T-helper 2 cell treated with Interferon-gamma antibody and Interleukin-4, amounts not matched to agents 5 μg/mL and 100 μg/mL, for 36 hours (primary cell): ENCODE results near the gene NHLRC2.
A peak's percentile ranks its signal among the peaks of the same experiment; 100 is the strongest.

ENCODE experiments used
- DNase-seq: peaks from one replicate; pipeline ENCODE4 v3.0.0; 2021; ENCODE audit warnings: low spot score
- H3K27ac Mint-ChIP-seq: one replicate; pipeline ENCODE4 v1.8.0; 2021; ENCODE audit warnings: mild to moderate bottlenecking, mixed read lengths
- H3K27me3 Mint-ChIP-seq: one replicate; pipeline ENCODE4 v1.8.0; 2021; ENCODE audit warnings: low read depth, mixed read lengths
- H3K36me3 Mint-ChIP-seq: one replicate; pipeline ENCODE4 v1.8.0; 2021; ENCODE audit warnings: low read depth, mixed read lengths
- H3K4me1 Mint-ChIP-seq: one replicate; pipeline ENCODE4 v1.8.0; 2021; ENCODE audit warnings: low read depth, mixed read lengths
- H3K4me3 Mint-ChIP-seq: one replicate; pipeline ENCODE4 v1.8.0; 2022; ENCODE audit warnings: mild to moderate bottlenecking, moderate library complexity, mixed read lengths
- H3K9me3 Mint-ChIP-seq: one replicate; pipeline ENCODE4 v1.8.0; 2021; ENCODE audit warnings: mixed read lengths

Gene NHLRC2

DNA sequence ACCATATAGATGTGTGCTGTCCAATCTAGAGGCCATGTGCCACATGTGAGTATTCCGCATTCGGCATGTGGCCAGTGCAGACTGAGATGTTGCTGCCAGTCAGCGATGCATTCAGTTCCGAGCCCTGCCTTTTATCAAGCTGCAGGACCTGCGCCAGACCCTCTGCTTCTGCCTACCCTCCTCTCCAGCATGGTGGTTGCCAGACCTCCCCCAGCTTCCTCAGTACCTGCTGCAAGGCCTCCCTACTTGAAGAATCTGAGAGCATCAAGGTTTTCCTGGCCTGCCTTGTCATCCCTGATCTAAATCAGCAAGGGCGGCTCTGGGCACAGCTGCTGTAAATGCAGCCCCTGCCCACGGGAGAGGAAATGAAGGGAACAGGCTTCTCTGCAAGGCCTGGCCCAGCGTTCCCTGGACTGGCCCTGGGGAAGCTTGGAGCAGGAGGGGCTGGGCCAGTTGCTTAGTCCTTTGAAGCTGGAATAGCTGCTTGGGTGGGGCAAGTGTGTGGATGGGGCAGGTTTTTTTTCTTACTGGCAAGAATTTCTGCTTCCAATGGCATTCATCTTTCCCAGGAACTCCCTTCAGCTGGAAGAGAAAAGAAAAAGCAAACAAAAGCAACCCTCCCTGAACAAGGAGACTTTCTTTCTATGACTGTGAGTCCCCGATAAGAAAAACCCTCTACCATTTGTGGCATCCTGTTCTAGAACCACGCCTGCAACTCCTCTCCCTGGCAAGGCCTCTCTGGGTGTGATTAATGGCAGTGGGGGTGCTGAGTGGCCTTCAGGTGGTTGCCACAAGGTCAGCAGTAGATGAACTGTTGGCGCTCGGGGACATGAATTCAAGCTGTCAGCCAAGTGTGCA, 93.0 kb downstream of the NHLRC2 start:
- Mint-ChIP-seq H3K9me3 (no peaks in the 10 kb centered on the region), H3K4me3 (no peak overlapping the region), H3K4me1 (peaks cover 8% of the 10 kb centered on the region), H3K36me3 (no peaks in the 10 kb centered on the region), H3K27ac (peak overlapping the region; percentile 33), H3K27me3 (peaks cover 22% of the 10 kb centered on the region)
- DNase-seq, result no peak

DNA sequence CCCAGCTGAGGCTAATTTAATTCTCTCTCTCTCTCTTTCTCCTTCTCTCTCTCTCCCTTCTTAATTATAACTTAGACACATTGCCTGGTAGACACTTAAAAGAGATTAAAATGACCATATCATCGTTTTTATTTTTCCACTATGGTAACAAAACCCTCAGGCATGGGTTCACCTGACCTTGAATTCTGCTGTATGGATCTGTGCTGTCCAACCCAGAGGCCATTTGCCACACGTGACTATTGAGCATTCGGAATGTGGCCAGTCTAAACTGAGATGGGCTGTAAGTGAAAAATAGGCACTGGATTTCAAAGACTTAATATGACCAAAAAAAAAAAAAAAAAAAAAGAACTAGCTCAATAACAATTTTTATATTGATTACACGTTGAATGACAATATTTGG, 93.6 kb downstream of the NHLRC2 start:
- no peak overlapping the region for H3K4me3 Mint-ChIP-seq
- H3K36me3 Mint-ChIP-seq, result no peaks in the 10 kb centered on the region
- peaks cover 22% of the 10 kb centered on the region for H3K27me3 Mint-ChIP-seq
- H3K9me3 Mint-ChIP-seq, result no peaks in the 10 kb centered on the region
- peak overlapping the region; percentile 33 for H3K27ac Mint-ChIP-seq
- no peak for DNase-seq
- H3K4me1 Mint-ChIP-seq, result peaks cover 8% of the 10 kb centered on the region

DNA sequence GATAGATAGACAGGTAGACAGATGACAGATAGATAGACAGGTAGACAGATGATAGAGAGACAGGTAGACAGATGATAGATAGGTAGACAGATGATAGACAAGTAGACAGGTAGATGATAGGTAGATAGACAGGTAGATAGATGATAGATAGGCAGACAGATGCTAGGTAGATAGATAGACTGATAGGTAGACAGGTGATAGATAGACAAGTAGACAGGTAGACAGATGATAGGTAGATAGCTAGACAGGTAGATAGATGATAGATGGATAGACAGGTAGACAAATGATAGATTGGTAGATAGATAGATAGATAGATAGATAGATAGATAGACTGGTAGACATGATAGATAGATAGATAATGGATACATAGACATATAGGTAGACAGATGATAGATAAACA, 95.8 kb downstream of the NHLRC2 start:
- H3K9me3 Mint-ChIP-seq, result no peaks in the 10 kb centered on the region
- no peak for DNase-seq
- peaks cover 12% of the 10 kb centered on the region for H3K4me1 Mint-ChIP-seq
- H3K4me3 Mint-ChIP-seq, result no peak overlapping the region
- no peak overlapping the region for H3K27ac Mint-ChIP-seq
- H3K36me3 Mint-ChIP-seq, result no peaks in the 10 kb centered on the region
- peaks cover 21% of the 10 kb centered on the region for H3K27me3 Mint-ChIP-seq

DNA sequence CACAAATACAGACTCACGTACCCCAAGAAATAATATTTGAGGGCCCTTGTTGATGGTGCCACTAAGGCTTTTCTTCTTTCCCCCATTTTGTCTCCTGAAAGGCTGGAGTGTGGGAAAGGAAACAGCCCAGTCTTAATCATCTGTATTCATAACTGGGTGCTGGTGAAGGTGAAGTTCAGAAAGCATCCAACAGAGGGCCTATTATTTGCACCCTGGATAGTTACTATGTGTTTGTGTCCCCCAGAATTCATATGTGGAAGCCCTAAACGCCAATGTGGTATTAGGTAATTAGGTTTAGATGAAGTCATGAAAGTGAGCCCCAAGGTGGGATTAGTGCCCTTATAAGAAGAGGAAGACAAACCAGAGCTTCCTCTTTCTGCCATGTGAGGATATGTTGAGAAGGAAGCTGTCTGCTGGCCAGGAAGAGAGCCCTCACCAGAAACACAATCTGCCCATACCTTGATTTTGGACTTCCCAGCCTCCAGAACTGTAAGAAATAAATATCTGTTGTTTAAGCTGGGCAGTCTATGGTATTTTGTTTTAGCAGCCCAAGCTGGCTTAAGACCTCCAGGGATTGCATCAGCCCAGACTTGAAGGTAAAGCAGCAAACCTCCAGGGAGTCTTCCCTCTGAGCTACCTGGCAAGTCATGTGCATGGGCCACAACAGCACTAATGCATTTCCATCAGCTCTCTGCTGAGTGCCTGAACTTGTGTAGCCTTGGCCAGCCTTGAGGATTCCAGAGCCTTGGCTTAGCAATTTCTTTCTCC, 99.2 kb downstream of the NHLRC2 start:
- Mint-ChIP-seq H3K27ac (no peak overlapping the region), H3K9me3 (no peaks in the 10 kb centered on the region), H3K4me1 (peaks cover 8% of the 10 kb centered on the region), H3K36me3 (no peaks in the 10 kb centered on the region), H3K27me3 (peaks cover 29% of the 10 kb centered on the region), H3K4me3 (no peak overlapping the region)
- DNase-seq, result no peak

DNA sequence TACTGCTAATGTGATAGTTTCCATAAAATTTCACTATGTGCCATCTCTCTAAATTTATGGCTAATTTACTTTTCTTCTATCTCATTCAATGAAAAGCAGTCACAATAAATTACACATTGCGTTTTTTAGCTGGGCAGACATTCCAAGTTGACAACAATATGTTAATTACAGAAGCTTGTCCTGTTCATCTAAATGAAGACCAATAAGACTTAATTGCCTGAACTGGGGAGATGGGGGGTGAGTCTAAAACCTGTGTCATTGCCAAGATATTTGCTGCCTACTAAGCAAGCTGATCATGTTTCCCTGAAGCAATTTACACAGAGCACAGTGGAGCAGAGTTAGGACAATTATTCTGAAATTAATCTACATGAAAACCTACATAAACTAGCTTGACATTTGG, 99.9 kb downstream of the NHLRC2 start:
- Mint-ChIP-seq H3K27ac (no peak overlapping the region), H3K4me1 (peaks cover 14% of the 10 kb centered on the region), H3K4me3 (no peak overlapping the region), H3K9me3 (no peaks in the 10 kb centered on the region), H3K27me3 (peaks cover 29% of the 10 kb centered on the region), H3K36me3 (no peaks in the 10 kb centered on the region)
- no peak for DNase-seq

DNA sequence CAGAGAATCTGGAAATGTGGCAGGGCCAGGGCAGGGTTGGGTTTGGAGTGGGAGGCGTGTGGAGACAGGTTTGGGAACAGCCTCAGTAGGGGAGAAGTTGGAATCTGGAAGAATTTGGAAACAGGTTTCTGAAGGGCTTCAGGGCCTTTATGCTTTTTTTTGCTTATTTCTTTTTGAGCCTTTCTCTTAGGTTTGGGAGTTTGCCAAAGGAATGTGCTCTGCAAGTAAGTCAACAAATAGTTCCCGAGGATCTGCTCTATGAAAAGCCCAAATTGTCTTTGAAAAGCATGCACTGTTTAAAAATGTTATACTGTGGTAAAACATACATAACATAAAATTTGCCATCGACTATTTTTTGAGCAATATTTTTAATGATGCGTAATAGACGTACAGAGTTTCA, 102.6 kb downstream of the NHLRC2 start:
- peaks cover 18% of the 10 kb centered on the region for H3K27me3 Mint-ChIP-seq
- H3K4me1 Mint-ChIP-seq, result peaks cover 37% of the 10 kb centered on the region
- no peak overlapping the region for H3K4me3 Mint-ChIP-seq
- no peaks in the 10 kb centered on the region for H3K9me3 Mint-ChIP-seq
- no peak for DNase-seq
- no peaks in the 10 kb centered on the region for H3K36me3 Mint-ChIP-seq
- no peak overlapping the region for H3K27ac Mint-ChIP-seq

DNA sequence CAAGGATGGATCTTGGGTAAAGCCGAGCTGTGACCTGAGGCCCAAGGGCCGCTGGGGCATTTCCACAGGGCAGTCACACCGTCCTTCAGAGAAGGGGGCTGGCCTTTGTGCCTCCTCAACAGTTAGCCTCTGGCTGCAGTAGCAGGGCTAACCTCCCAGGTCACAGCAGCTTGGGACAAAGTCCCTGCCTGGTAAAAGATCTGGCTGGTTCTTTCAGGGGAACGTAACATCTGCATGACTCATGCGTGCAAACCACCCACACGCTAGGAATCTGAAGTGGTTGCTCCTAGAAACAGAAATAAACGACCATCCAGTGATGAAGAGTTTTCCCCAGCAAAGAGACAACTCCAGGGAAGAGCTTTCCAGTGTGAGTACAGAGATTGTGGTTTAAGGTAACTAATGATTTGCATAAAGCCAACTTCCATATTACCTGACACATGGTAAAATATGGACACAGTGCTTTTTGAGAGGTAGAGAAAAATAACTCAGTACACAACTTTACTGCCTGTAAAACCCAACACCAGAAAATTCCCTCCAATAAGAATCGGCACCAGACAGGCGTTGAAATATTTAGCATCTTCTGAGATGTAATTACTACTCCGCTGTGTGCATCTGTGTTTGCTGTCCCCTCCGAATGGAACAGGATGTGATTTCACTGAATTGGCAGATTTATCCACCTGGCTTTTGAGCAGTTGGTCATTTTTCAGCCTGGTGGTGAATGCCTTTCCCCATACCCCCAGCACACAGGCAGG, 104.3 kb downstream of the NHLRC2 start:
- Mint-ChIP-seq H3K9me3 (no peaks in the 10 kb centered on the region), H3K36me3 (peaks cover 2% of the 10 kb centered on the region), H3K27me3 (peaks cover 25% of the 10 kb centered on the region), H3K27ac (no peak overlapping the region), H3K4me3 (peak overlapping the region; percentile 8), H3K4me1 (peaks cover 45% of the 10 kb centered on the region)
- peak; percentile 42 for DNase-seq

DNA sequence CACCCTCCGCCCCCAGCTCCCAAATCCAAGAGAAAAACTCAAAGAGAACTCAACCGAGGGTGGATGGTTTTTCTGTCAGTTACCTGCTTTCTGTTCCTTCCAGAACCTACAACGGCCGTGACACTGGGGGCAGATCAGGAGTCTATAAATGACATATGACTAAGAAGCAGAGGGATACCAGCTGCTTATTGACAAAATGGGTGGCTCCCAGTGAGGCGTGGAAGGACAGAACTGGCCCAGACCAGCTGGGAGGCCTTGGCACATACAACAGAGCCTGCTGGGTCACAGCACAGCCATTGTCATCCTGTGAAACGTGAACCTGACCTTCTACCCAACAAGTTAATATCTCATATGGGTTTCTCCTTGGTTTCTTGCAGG, 104.9 kb downstream of the NHLRC2 start:
- H3K9me3 Mint-ChIP-seq, result no peaks in the 10 kb centered on the region
- peaks cover 27% of the 10 kb centered on the region for H3K27me3 Mint-ChIP-seq
- no peak overlapping the region for H3K4me3 Mint-ChIP-seq
- peaks cover 44% of the 10 kb centered on the region for H3K4me1 Mint-ChIP-seq
- no peak overlapping the region for H3K27ac Mint-ChIP-seq
- DNase-seq, result no peak
- peaks cover 2% of the 10 kb centered on the region for H3K36me3 Mint-ChIP-seq

DNA sequence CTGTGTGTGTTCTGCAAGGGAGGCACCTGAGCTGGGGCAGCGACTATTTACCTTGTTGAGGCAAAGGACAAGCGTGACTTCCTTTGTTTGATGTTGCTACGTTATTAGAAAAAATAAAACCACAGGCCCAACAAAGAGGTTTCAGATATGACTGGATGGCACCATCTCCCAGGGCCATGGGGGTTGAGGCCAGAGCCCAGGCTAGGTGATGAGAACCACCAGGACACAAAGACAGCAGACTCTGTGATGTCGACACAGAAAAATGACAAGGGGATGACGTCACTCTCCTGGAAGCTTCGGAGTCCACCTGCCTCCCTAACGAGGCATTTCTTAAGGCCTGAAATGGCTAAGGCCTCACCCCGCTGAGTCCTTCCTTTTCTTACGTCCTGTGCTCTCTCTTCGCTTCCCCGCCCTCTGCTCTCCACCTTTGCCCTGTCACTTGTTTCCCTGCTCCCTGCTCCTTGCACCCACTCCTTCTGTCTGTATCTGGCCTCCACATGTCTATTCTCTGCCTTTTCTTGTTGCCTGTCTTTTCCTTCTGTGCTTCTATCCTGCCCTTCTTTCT, 106.2 kb downstream of the NHLRC2 start:
- Mint-ChIP-seq H3K9me3 (no peaks in the 10 kb centered on the region), H3K27me3 (peaks cover 25% of the 10 kb centered on the region), H3K4me3 (peak overlapping the region; percentile 72), H3K27ac (peak overlapping the region; percentile 85), H3K36me3 (peaks cover 2% of the 10 kb centered on the region), H3K4me1 (peaks cover 44% of the 10 kb centered on the region)
- DNase-seq, result peak; percentile 15

DNA sequence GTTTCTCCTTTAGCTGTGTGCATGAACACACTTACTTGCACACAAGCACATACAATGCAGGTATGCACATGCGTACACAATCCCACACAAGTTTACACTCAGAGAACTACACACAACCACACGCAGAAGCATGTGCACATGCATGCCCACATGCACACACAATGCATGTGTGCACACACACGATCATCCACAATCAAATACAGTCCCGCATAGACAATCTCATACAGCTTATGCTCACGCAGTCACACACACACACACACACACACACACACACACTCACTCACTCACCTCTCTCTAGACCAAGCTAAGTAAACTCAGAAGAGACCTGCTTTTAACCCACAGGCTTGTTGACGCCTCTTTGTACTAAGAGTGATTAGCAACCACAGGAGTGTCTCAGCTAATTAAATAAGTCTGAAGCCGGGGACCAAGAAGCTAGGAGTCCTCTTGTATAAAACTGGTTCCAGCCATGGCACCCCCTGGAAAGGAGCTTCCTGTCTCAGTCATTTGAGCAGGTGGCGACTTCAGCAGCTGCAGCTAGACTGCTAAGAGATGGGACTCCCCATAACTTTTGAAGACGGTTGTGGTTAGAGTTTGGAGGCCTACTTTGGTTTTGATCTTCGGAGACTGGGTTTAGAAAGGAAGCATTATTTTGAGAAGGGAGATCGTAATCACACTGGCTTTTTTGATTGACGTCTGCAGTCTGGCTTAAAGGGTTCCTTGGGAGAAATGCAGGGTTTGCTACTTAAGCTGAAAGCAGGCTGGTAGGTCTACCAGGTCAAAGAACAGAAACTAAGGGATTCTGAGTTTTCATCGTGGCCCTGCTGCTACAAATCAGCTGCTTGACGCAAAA, 106.9 kb downstream of the NHLRC2 start:
- H3K4me1 Mint-ChIP-seq, result peaks cover 44% of the 10 kb centered on the region
- peaks cover 19% of the 10 kb centered on the region for H3K27me3 Mint-ChIP-seq
- peak overlapping the region; percentile 72 for H3K4me3 Mint-ChIP-seq

DNA sequence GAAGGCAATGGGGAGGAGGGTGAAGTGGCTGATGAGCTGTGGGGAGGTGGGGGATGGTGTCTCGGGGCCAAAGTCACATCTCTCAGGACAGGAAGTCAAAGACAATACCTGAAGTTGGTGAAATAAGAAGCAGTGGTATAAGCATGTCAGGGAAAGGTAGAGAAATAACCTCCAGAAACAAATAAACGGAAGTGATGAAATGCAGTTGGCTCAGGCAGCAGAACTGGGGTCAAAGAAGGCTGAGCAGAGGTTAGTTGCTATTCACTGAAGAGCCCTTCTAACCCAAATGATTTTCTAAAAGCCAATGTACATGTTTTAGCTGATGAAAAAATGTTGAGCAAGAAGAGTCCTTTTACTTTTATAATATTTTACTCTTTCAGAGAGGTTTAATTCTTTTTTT, 110.6 kb downstream of the NHLRC2 start:
- Mint-ChIP-seq H3K9me3 (peaks cover 17% of the 10 kb centered on the region), H3K4me1 (peaks cover 30% of the 10 kb centered on the region), H3K4me3 (no peak overlapping the region), H3K27me3 (peaks cover 19% of the 10 kb centered on the region), H3K27ac (no peak overlapping the region), H3K36me3 (peaks cover 3% of the 10 kb centered on the region)
- DNase-seq, result no peak

More for the DNA sequence above, 106.9 kb downstream of the NHLRC2 start:
- Mint-ChIP-seq H3K27ac (peak overlapping the region; percentile 85), H3K36me3 (peaks cover 2% of the 10 kb centered on the region), H3K9me3 (no peaks in the 10 kb centered on the region)
- peak; percentile 79 for DNase-seq

DNA sequence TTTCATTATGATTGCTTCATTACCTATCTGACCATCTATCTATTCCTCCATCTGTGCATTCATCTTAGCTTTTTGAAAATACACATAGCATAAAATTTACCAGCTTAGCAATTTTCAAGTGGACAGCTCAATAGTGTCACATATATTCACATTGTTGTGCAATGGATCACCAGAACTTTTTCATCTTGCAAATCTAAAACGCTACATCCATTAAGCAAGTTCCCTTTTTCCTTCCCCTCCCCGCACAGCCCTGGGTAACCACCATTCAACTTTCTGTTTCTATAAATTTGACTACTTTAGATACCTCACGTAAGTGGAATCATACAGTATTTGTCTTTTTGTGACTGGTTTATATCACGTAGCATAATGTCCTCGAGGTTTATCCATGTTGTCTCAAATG, 111.2 kb downstream of the NHLRC2 start:
- Mint-ChIP-seq H3K27ac (no peak overlapping the region), H3K9me3 (peaks cover 20% of the 10 kb centered on the region), H3K27me3 (peaks cover 19% of the 10 kb centered on the region), H3K4me1 (peaks cover 24% of the 10 kb centered on the region), H3K36me3 (peaks cover 3% of the 10 kb centered on the region), H3K4me3 (no peak overlapping the region)
- no peak for DNase-seq
